ENCODE results near the gene S100A3. TPM values are rescaled to one million over a fixed set of nuclear protein-coding genes. Genes with fewer than 3 reads are reported as not detected.
"Not testable (repeated sequence)": the region's sequence is repeated elsewhere in the genome, so short reads cannot be mapped to it uniquely, and the experiment has no call there.

S100A3 gene
- total RNA-seq, 4 donors from 2014 or later = 1.2 to 78.2 (median 2.2) TPM; not detected in 1

- TF ChIP-seq CTCF (IDR thresholded peaks at IDR 0.05) = no peak
- intact Hi-C loops (cut with DNase I; ENCODE audit: low total_unique reads) = no loop called here
- DNase-seq (ENCODE audit: low spot score in 2 of 2) = no peak
- 68 to 75% methylated on average over 5 of the region's 5 CpGs for WGBS, 2 donors
- H3K4me3 ChIP-seq (ENCODE audit: low read depth, poor library complexity, severe bottlenecking) = no peak overlapping the region
Measured at GRCh38 chr1:153587314-153587713, 38.3 kb upstream of the S100A3 start.

GRCh38 chr1:153586347-153586746 lies 37.3 kb upstream of the S100A3 start:
- WGBS, 2 donors = 32 to 53% methylated on average over 1 of the region's 1 CpG
- no peak overlapping the region for H3K4me3 ChIP-seq (ENCODE audit: low read depth, poor library complexity, severe bottlenecking)
- intact Hi-C loops (cut with DNase I; ENCODE audit: low total_unique reads) = no loop called here
- no peak for DNase-seq (ENCODE audit: low spot score in 2 of 2)
- TF ChIP-seq POLR2A (IDR thresholded peaks at IDR 0.05) (no peak), CTCF (IDR thresholded peaks at IDR 0.05) (no peak)

GRCh38 chr1:153585006-153585405 lies 35.9 kb upstream of the S100A3 start:
- DNase-seq (ENCODE audit: low spot score in 2 of 2) = no peak
- TF ChIP-seq CTCF (IDR thresholded peaks at IDR 0.05) = no peak
- TF ChIP-seq POLR2A (IDR thresholded peaks at IDR 0.05) = no peak
- intact Hi-C loops (cut with DNase I; ENCODE audit: low total_unique reads) = no loop called here
- H3K4me3 ChIP-seq (ENCODE audit: low read depth, poor library complexity, severe bottlenecking) = no peak overlapping the region
- WGBS, 2 donors = 89 to 94% methylated on average over 1 of the region's 1 CpG

GRCh38 chr1:153583976-153584375 lies 34.9 kb upstream of the S100A3 start:
- H3K4me3 ChIP-seq (ENCODE audit: low read depth, poor library complexity, severe bottlenecking) = no peak overlapping the region
- 80 to 84% methylated on average over 2 of the region's 2 CpGs for WGBS, 2 donors
- TF ChIP-seq POLR2A (IDR thresholded peaks at IDR 0.05) (no peak), CTCF (IDR thresholded peaks at IDR 0.05) (no peak)
- DNase-seq (ENCODE audit: low spot score in 2 of 2) = no peak
- intact Hi-C loops (cut with DNase I; ENCODE audit: low total_unique reads) = no loop called here

GRCh38 chr1:153583514-153583913 lies 34.5 kb upstream of the S100A3 start:
- H3K4me3 ChIP-seq (ENCODE audit: low read depth, poor library complexity, severe bottlenecking); DNase-seq (ENCODE audit: low spot score in 2 of 2); intact Hi-C loops (cut with DNase I; ENCODE audit: low total_unique reads): not testable (repeated sequence)
- WGBS, 2 donors = 84 to 91% methylated on average over 3 of the region's 3 CpGs

GRCh38 chr1:153582836-153583235 lies 33.8 kb upstream of the S100A3 start:
- H3K4me3 ChIP-seq (ENCODE audit: low read depth, poor library complexity, severe bottlenecking); intact Hi-C loops (cut with DNase I; ENCODE audit: low total_unique reads); DNase-seq (ENCODE audit: low spot score in 2 of 2): not testable (repeated sequence)
- 95 to 96% methylated on average over 27 to 29 of the region's 34 CpGs for WGBS, 2 donors

- no peak for TF ChIP-seq POLR2A (IDR thresholded peaks at IDR 0.05)
- TF ChIP-seq CTCF (IDR thresholded peaks at IDR 0.05) = no peak
- intact Hi-C loops (cut with DNase I; ENCODE audit: low total_unique reads) = loop anchor here (10.0 kb wide), 2 partner anchors 86 to 176 kb away; no protein-coding TSS in a partner anchor
- WGBS, 2 donors = 77 to 89% methylated on average over 3 of the region's 3 CpGs
- no peak for DNase-seq (ENCODE audit: low spot score in 2 of 2)
- no peak overlapping the region for H3K4me3 ChIP-seq (ENCODE audit: low read depth, poor library complexity, severe bottlenecking)
Measured at GRCh38 chr1:153578936-153579335, 29.9 kb upstream of the S100A3 start.
